Skeletal muscle tissue (tissue), 4 donors: ENCODE results near the gene DNAH6. TPM values are rescaled to one million over a fixed set of nuclear protein-coding genes. Genes with fewer than 3 reads are reported as not detected.

Experiments
- H3K27ac ChIP-seq: one replicate; pipeline ENCODE4 v1.7.0; 2013; ENCODE audit warnings: mild to moderate bottlenecking, low read depth, low read length, inconsistent platforms
- H3K27me3 ChIP-seq, 3 donors: one replicate each; pipeline ENCODE4 v1.7.0; 2013; ENCODE audit warnings: low read length in 3 of 3; ENCODE audit not compliant: control insufficient read depth in 3 of 3, insufficient read depth in 3 of 3
- H3K36me3 ChIP-seq, 3 donors: one replicate each; pipeline ENCODE4 v1.7.0; 2013; ENCODE audit warnings: low read length in 3 of 3; ENCODE audit not compliant: control insufficient read depth in 3 of 3, insufficient read depth in 3 of 3
- H3K4me1 ChIP-seq, 3 donors: one replicate each; pipeline ENCODE4 v1.7.0; 2013; ENCODE audit warnings: low read length in 3 of 3, mild to moderate bottlenecking in 3 of 3; ENCODE audit not compliant: control insufficient read depth in 3 of 3, insufficient read depth in 3 of 3
- H3K4me3 ChIP-seq, 3 donors: one replicate each; pipeline ENCODE4 v1.7.0; 2013; ENCODE audit warnings: low read length in 3 of 3
- H3K9ac ChIP-seq, 3 donors: one replicate each; pipeline ENCODE4 v1.7.0; 2013; ENCODE audit warnings: low read length in 3 of 3, mild to moderate bottlenecking in 3 of 3, moderate library complexity in 2 of 3, low read depth in 1 of 3
- H3K9me3 ChIP-seq, 3 donors: one replicate each; pipeline ENCODE4 v1.7.0; 2013; ENCODE audit warnings: low read length in 3 of 3; ENCODE audit not compliant: control insufficient read depth in 3 of 3
- total RNA-seq: library from RNA; depleted of rRNA; stranded (reverse); fragments of >200 nt; gene quantifications from one replicate; pipeline ENCODE4 v1.2.3, GENCODE V29; 2014
- donor health status: Osteomylitis.

DNAH6 gene
- total RNA-seq, 1 donor from 2014 or later = 1.0 TPM

GRCh38 chr2:84782717-84783442 is 266.6 kb downstream of the DNAH6 start:
- Histone ChIP-seq H3K27me3 (peaks cover 0 to 2% (median 0%) of the 10 kb centered on the region in 3 donors), H3K36me3 (no peaks in the 10 kb centered on the region), H3K4me1 (no peaks in the 10 kb centered on the region), H3K4me3 (no peak overlapping the region), H3K9me3 (peaks cover 0 to 2% (median 0%) of the 10 kb centered on the region in 3 donors), H3K9ac (no peak overlapping the region), H3K27ac (no peak overlapping the region)

GRCh38 chr2:84785950-84786349 is 269.7 kb downstream of the DNAH6 start:
- H3K36me3 ChIP-seq = no peaks in the 10 kb centered on the region
- no peaks in the 10 kb centered on the region for H3K4me1 ChIP-seq
- no peaks in the 10 kb centered on the region for H3K9me3 ChIP-seq
- no peak overlapping the region for H3K9ac ChIP-seq
- H3K27ac ChIP-seq = no peak overlapping the region
- no peak overlapping the region for H3K4me3 ChIP-seq
- H3K27me3 ChIP-seq = peaks cover 0 to 2% (median 0%) of the 10 kb centered on the region in 3 donors

- no peak overlapping the region for H3K4me3 ChIP-seq
- no peaks in the 10 kb centered on the region for H3K4me1 ChIP-seq
- H3K27me3 ChIP-seq = peaks cover 0 to 2% (median 0%) of the 10 kb centered on the region in 3 donors
- H3K36me3 ChIP-seq = no peaks in the 10 kb centered on the region
- H3K9ac ChIP-seq = no peak overlapping the region
- H3K27ac ChIP-seq = no peak overlapping the region
- H3K9me3 ChIP-seq = no peaks in the 10 kb centered on the region
Observed at GRCh38 chr2:84786601-84787000, 270.3 kb downstream of the DNAH6 start.

- H3K36me3 ChIP-seq = no peaks in the 10 kb centered on the region
- H3K27me3 ChIP-seq = peaks cover 0 to 2% (median 0%) of the 10 kb centered on the region in 3 donors
- no peak overlapping the region for H3K4me3 ChIP-seq
- no peaks in the 10 kb centered on the region for H3K9me3 ChIP-seq
- H3K27ac ChIP-seq = no peak overlapping the region
- no peak overlapping the region for H3K9ac ChIP-seq
- no peaks in the 10 kb centered on the region for H3K4me1 ChIP-seq
Observed at GRCh38 chr2:84788027-84788426, 271.7 kb downstream of the DNAH6 start.

- peaks cover 0 to 2% (median 0%) of the 10 kb centered on the region in 3 donors for H3K27me3 ChIP-seq
- no peaks in the 10 kb centered on the region for H3K9me3 ChIP-seq
- no peak overlapping the region for H3K27ac ChIP-seq
- no peaks in the 10 kb centered on the region for H3K36me3 ChIP-seq
- H3K9ac ChIP-seq = no peak overlapping the region
- no peaks in the 10 kb centered on the region for H3K4me1 ChIP-seq
- H3K4me3 ChIP-seq = no peak overlapping the region
Observed at GRCh38 chr2:84788498-84788897, 272.2 kb downstream of the DNAH6 start.

GRCh38 chr2:84792856-84793522 is 276.7 kb downstream of the DNAH6 start:
- Histone ChIP-seq H3K4me3 (no peak overlapping the region), H3K9ac (no peak overlapping the region), H3K9me3 (no peaks in the 10 kb centered on the region), H3K36me3 (no peaks in the 10 kb centered on the region), H3K4me1 (no peaks in the 10 kb centered on the region), H3K27me3 (no peaks in the 10 kb centered on the region), H3K27ac (no peak overlapping the region)

- H3K27me3 ChIP-seq = no peaks in the 10 kb centered on the region
- H3K4me1 ChIP-seq = no peaks in the 10 kb centered on the region
- no peak overlapping the region for H3K4me3 ChIP-seq
- H3K9ac ChIP-seq = no peak overlapping the region
- H3K36me3 ChIP-seq = no peaks in the 10 kb centered on the region
- no peak overlapping the region for H3K27ac ChIP-seq
- no peaks in the 10 kb centered on the region for H3K9me3 ChIP-seq
Observed at GRCh38 chr2:84793641-84794040, 277.3 kb downstream of the DNAH6 start.

GRCh38 chr2:84796798-84797197 is 280.5 kb downstream of the DNAH6 start:
- Histone ChIP-seq H3K4me1 (no peaks in the 10 kb centered on the region), H3K27ac (no peak overlapping the region), H3K9me3 (no peaks in the 10 kb centered on the region), H3K9ac (no peak overlapping the region), H3K4me3 (no peak overlapping the region), H3K27me3 (no peaks in the 10 kb centered on the region), H3K36me3 (no peaks in the 10 kb centered on the region)

- no peaks in the 10 kb centered on the region for H3K27me3 ChIP-seq
- H3K4me1 ChIP-seq = no peaks in the 10 kb centered on the region
- H3K9me3 ChIP-seq = no peaks in the 10 kb centered on the region
- no peak overlapping the region for H3K27ac ChIP-seq
- H3K4me3 ChIP-seq = no peak overlapping the region
- no peaks in the 10 kb centered on the region for H3K36me3 ChIP-seq
- H3K9ac ChIP-seq = no peak overlapping the region
Observed at GRCh38 chr2:84797271-84797670, 281.0 kb downstream of the DNAH6 start.

GRCh38 chr2:84799772-84800171 is 283.5 kb downstream of the DNAH6 start:
- Histone ChIP-seq H3K4me1 (no peaks in the 10 kb centered on the region), H3K9me3 (no peaks in the 10 kb centered on the region), H3K4me3 (no peak overlapping the region)

More at GRCh38 chr2:84799772-84800171, 283.5 kb downstream of the DNAH6 start:
- Histone ChIP-seq H3K36me3 (no peaks in the 10 kb centered on the region), H3K27ac (no peak overlapping the region), H3K27me3 (no peaks in the 10 kb centered on the region), H3K9ac (no peak overlapping the region)
